GM10248 (cell line): ENCODE results near the gene GPC6.

Source experiments
- CTCF ChIA-PET: fragments of 300-600 bp; sonication (Branson Sonifier 250); formaldehyde crosslinking; extraction: SDS; loops from one replicate; lab custom pipeline; 2021; ENCODE audit warnings: antibody characterized with exemption; lab: Yijun Ruan, JAX
- POLR2A ChIA-PET: fragments of 350-650 bp; sonication (Branson Sonifier 250); formaldehyde crosslinking; extraction: SDS; loops from one replicate; lab custom pipeline; 2020; ENCODE audit warnings: antibody characterized with exemption; lab: Yijun Ruan, JAX
- DNase-seq: peaks from one replicate; pipeline ENCODE4 v3.0.0; 2012; ENCODE audit errors: extremely low spot score
- TF ChIP-seq, protein P1 (sequence below): IDR thresholded peaks from 2 replicates; pipeline ENCODE4 v1.5.1; 2012; ENCODE audit warnings: mild to moderate bottlenecking, low read depth; ENCODE audit errors: extremely low read depth, missing control alignments, control extremely low read depth

Gene GPC6

DNA sequence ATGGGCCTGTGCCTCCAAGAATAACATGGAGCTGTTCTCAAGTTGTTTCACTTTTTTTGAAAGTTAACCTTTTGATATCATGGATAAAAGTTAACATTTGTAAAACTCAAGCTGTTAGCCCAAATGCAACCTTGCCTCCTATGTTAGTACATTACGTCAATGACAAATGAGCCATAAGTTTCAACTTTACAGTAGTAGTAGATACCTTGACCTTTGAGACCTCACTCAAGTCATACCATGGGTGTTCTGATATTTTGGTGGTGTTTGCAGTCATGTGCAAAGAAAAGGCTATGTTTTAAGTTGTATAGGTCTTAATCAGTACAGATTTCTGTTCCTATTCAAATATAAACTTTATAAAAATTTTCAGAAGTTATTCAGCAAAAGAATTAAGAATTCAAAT is 539.2 kb downstream of the GPC6 start:
- ChIA-PET CTCF (no interaction called here), POLR2A (no interaction called here)
- TF ChIP-seq, protein P1, sequence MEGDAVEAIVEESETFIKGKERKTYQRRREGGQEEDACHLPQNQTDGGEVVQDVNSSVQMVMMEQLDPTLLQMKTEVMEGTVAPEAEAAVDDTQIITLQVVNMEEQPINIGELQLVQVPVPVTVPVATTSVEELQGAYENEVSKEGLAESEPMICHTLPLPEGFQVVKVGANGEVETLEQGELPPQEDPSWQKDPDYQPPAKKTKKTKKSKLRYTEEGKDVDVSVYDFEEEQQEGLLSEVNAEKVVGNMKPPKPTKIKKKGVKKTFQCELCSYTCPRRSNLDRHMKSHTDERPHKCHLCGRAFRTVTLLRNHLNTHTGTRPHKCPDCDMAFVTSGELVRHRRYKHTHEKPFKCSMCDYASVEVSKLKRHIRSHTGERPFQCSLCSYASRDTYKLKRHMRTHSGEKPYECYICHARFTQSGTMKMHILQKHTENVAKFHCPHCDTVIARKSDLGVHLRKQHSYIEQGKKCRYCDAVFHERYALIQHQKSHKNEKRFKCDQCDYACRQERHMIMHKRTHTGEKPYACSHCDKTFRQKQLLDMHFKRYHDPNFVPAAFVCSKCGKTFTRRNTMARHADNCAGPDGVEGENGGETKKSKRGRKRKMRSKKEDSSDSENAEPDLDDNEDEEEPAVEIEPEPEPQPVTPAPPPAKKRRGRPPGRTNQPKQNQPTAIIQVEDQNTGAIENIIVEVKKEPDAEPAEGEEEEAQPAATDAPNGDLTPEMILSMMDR: no peak
- DNase-seq: no peak

- ChIA-PET CTCF (no interaction called here), POLR2A (no interaction called here)
- DNase-seq: no peak
Observed at GRCh38 chr13:93766719-93767118, 540.1 kb downstream of the GPC6 start.

DNA sequence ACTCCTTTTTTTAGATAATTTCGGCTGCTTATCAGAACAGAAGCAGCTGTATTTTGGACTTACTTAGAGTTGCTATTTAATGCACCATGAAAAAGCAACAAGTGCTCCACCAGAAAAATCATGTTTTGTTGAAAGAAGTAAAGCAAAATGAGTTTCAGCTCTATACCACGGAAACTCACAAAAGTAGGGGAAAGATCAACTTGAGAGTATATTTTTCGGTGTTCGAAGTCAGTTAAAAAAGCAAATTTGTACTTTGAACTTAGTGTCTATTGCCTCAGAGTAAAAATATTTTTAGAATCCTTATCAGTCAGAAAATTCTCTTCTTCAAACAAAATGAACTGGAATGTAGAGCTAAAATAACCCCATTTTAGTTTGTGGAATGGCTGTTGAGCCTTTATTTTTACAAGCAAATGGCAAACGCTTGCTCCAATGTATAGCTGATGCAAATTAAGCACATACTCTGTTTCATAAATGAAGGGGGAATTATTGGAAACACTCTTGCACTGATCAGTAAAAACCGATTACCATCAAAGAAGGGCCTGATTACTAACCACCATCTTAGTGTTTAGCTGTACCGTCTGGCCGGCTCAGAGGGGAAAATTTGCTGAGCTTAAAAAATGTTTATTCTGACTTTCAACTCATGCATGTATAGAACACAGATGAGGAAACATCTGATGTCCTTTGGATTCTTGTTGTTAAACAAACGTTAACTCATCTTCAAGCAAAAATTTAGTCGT is 540.7 kb downstream of the GPC6 start:
- DNase-seq: no peak
- ChIA-PET CTCF (no interaction called here), POLR2A (no interaction called here)
- TF ChIP-seq, protein P1: no peak

More at GRCh38 chr13:93766719-93767118, 540.1 kb downstream of the GPC6 start:
- TF ChIP-seq, protein P1: no peak

DNA sequence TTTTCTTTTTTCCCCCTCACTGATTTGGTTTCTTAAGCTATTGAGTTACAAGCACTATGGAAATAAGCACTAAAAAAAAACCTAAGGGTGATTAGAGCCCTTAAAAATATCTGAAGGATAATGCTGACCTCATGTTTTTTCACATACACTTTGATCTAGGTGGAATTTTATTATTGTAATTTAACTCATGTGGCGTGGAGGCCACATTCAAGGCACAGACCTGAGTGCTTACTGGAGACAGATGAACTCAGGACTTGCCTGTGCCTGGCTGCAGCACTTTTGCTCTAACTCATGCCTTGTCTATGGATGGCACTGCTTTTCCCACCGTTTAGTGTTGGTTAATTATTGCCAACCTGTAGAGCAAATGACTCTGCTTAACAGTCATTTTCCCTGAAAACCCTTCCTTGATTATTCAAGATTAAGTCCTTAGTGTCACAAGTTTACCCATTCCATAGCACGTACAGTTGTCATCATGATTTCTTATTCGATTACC is 541.4 kb downstream of the GPC6 start:
- no peak for DNase-seq
- POLR2A ChIA-PET: no interaction called here
- CTCF ChIA-PET: no interaction called here
- TF ChIP-seq, protein P1: no peak

GRCh38 chr13:93769101-93769500 is 542.5 kb downstream of the GPC6 start:
- ChIA-PET POLR2A (no interaction called here), CTCF (no interaction called here)

GRCh38 chr13:93769607-93770006 is 543.0 kb downstream of the GPC6 start:
- no peak for DNase-seq
- ChIA-PET POLR2A (no interaction called here), CTCF (no interaction called here)
- TF ChIP-seq, protein P1: no peak

More at GRCh38 chr13:93769101-93769500, 542.5 kb downstream of the GPC6 start:
- no peak for DNase-seq
- TF ChIP-seq, protein P1: no peak
